HepG2 (cell line): ENCODE results near the gene PPARA. TPM values are rescaled to one million over a fixed set of nuclear protein-coding genes. Genes with fewer than 3 reads are reported as not detected.

Experiments used
- ATAC-seq: fragments of 200-7000 bp; cut with Tn5 transposase; 3 replicates; pipeline ENCODE4 v1.9.1; 2020; ENCODE audit warnings: mild to moderate bottlenecking, moderate library complexity
- BruUV-seq: library from RNA; stranded (reverse); fragments of 400-500 nt; replicated peaks from 2 replicates; lab custom pipeline; 2021; lab: Mats Ljungman, UMichigan
- CTCF ChIA-PET: fragments of 300-600 bp; formaldehyde crosslinking; extraction: SDS; loops from one replicate; lab custom pipeline; 2021; ENCODE audit warnings: low total read pairs, inconsistent platforms, low intra/inter-chr PET ratio; lab: Yijun Ruan, JAX
- POLR2A ChIA-PET: fragments of 350-600 bp; sonication (Branson Sonifier 250); formaldehyde crosslinking; loops from one replicate; lab custom pipeline; 2020; ENCODE audit warnings: antibody characterized with exemption, inconsistent platforms; lab: Yijun Ruan, JAX
- DNase-seq: peaks from one replicate; pipeline ENCODE4 v3.0.0-alpha.2; 2015; ENCODE audit warnings: low spot score
- FAIRE-seq: peaks from 3 replicates; lab custom pipeline; 2011; peaks lifted over from hg19 to GRCh38; lab: Jason Lieb, UNC
- H2AFZ ChIP-seq: one replicate; pipeline ENCODE4 v1.6.1; 2011; ENCODE audit warnings: low read length, inconsistent platforms
- H3K27ac ChIP-seq: fragments of 300-600 bp; 3 replicates; pipeline ENCODE4 v1.8.0; 2011; ENCODE audit warnings: mixed run types, mild to moderate bottlenecking, mixed read lengths, low read length, inconsistent platforms; ENCODE audit not compliant: insufficient read depth; ENCODE audit errors: extremely low read length
- H3K27me3 ChIP-seq, 2 experiments: fragments of 200-600 bp in 1 of 2; 2 replicates in 1 of 2; 3 replicates in 1 of 2; pipeline versions ENCODE4 v1.6.0 to v1.8.0; 2011; ENCODE audit warnings: low read length in 2 of 2, mild to moderate bottlenecking in 2 of 2, moderate library complexity in 2 of 2, inconsistent platforms in 1 of 2; ENCODE audit not compliant: insufficient read depth in 2 of 2, control insufficient read depth in 1 of 2
- H3K36me3 ChIP-seq, 2 experiments: fragments of 200-600 bp in 1 of 2; replicated peaks in 1 of 2; 2 replicates in 1 of 2; 3 replicates in 1 of 2; pipeline versions ENCODE4 v1.5.1 to v1.8.0; 2011; ENCODE audit warnings: low read length in 2 of 2, inconsistent platforms in 1 of 2; ENCODE audit not compliant: insufficient read depth in 2 of 2, control insufficient read depth in 1 of 2
- H3K4me1 ChIP-seq: 2 replicates; pipeline ENCODE4 v1.5.1; 2012; ENCODE audit warnings: low read length, inconsistent platforms; ENCODE audit not compliant: insufficient read depth
- H3K4me2 ChIP-seq: 2 replicates; pipeline ENCODE4 v1.6.0; 2011; ENCODE audit warnings: low read depth, low read length, inconsistent platforms
- H3K4me3 ChIP-seq, 3 experiments: fragments of 200-600 bp in 1 of 3; sonication (generic), shearing (Covaris generic) in 1 of 3; replicated peaks in 1 of 3; 2 replicates each; pipeline ENCODE4 v1.5.1; 2011 to 2016; ENCODE audit warnings: low read length in 3 of 3, inconsistent platforms in 2 of 3, low read depth in 2 of 3, mild to moderate bottlenecking in 2 of 3, control low read depth in 1 of 3, mixed read lengths in 1 of 3; ENCODE audit not compliant: insufficient read depth in 1 of 3
- H3K79me2 ChIP-seq: one replicate; pipeline ENCODE4 v1.6.1; 2011; ENCODE audit warnings: low read length, inconsistent platforms; ENCODE audit not compliant: insufficient read depth
- H3K9ac ChIP-seq: 2 replicates; pipeline ENCODE4 v1.6.0; 2011; ENCODE audit warnings: mild to moderate bottlenecking, low read depth, low read length, inconsistent platforms; ENCODE audit not compliant: insufficient read depth
- H3K9me3 ChIP-seq: 2 replicates; pipeline ENCODE4 v1.5.1; 2012; ENCODE audit warnings: mild to moderate bottlenecking, low read length
- H4K20me1 ChIP-seq: 2 replicates; pipeline ENCODE4 v1.6.0; 2011; ENCODE audit warnings: inconsistent platforms, mild to moderate bottlenecking, low read length, moderate library complexity; ENCODE audit not compliant: insufficient read depth
- AFF4 ChIP-seq: sonication (generic); formaldehyde crosslinking; IDR thresholded peaks from 2 replicates; pipeline ENCODE4 v1.4.0; 2020; ENCODE audit warnings: missing genetic modification reagents
- FOXP1 ChIP-seq, 2 experiments: fragments of 450-650 bp in 1 of 2; IDR thresholded peaks; 2 replicates each; pipeline ENCODE4 v1.6.1; 2017 to 2018; ENCODE audit warnings: antibody characterized with exemption in 1 of 2
- ISL2 ChIP-seq: sonication (generic); formaldehyde crosslinking; IDR thresholded peaks from 2 replicates; pipeline ENCODE4 v1.5.0; 2020; ENCODE audit warnings: missing genetic modification reagents
- ZNF569 ChIP-seq: sonication (generic); formaldehyde crosslinking; IDR thresholded peaks from 2 replicates; pipeline ENCODE4 v1.5.0; 2020; ENCODE audit warnings: mild to moderate bottlenecking, missing genetic modification reagents, moderate library complexity, borderline replicate concordance
- WGBS: methylation state at CpG from one replicate; pipeline ENCODE4 v1.1.6; 2017; ENCODE audit warnings: low lambda C conversion rate; 5-methylcytosine and 5-hydroxymethylcytosine counted together
- in situ Hi-C: cut with HindIII; loops from 2 replicates; pipeline ENCODE4 v1.10.0; 2017; ENCODE audit warnings: low pct_unique_long_range_greater_than_20kb; ENCODE audit not compliant: extremely low pct_ligation_motif_present
- intact Hi-C: fragments of 100-400 bp; cut with micrococcal nuclease; formaldehyde crosslinking; loops from one replicate; pipeline ENCODE4 v1.10.0; 2022; ENCODE audit not compliant: unreplicated experiment
- polyA plus RNA-seq, 8 experiments: library from polyadenylated mRNA; depleted of rRNA in 3 of 8; stranded (reverse) in 7 of 8; unstranded in 1 of 8; fragments of >200 nt; fragmentation: Illumina TruSeq in 4 of 8; extraction: Trizol in 4 of 8; gene quantifications; 2 replicates each; pipeline versions ENCODE4 v1.2.1 to v1.2.3, GENCODE V29; 2011 to 2016; ENCODE audit warnings: low read depth in 4 of 8, missing spikeins in 1 of 8, mixed read lengths in 1 of 8; ENCODE audit not compliant: insufficient read depth in 1 of 8
- total RNA-seq, 5 experiments: library from RNA; depleted of rRNA; stranded (reverse); fragments of >200 nt; fragmentation: Illumina TruSeq; extraction: Trizol; gene quantifications; 2 replicates each; pipeline ENCODE4 v1.2.3, GENCODE V29; 2016; ENCODE audit warnings: low read depth in 1 of 5

PPARA gene
- total and polyA plus RNA-seq, 2 of the 13 experiments (the other 11 are each of a cell fraction or from before 2014, with no cell fraction given) = 18.2 to 24.7 TPM

GRCh38 chr22:46113110-46113909 is 37.0 kb upstream of the PPARA start:
- WGBS = 78% methylated on average over 11 of the region's 25 CpGs
- Histone ChIP-seq H3K4me2 (no peak overlapping the region), H3K27ac (no peak overlapping the region), H4K20me1 (no peaks in the 10 kb centered on the region), H3K36me3 (no peaks in the 10 kb centered on the region), H3K4me3 (no peak overlapping the region), H3K4me1 (peaks cover 43% of the 10 kb centered on the region), H3K27me3 (peaks cover 0 to 23% of the 10 kb centered on the region in 2 experiments; a peak in 3 of 5 replicates), H3K79me2 (no peaks in the 10 kb centered on the region), H3K9me3 (no peaks in the 10 kb centered on the region), H3K9ac (no peak overlapping the region), H2AFZ (no peak overlapping the region)
- intact Hi-C loops = no loop called here
- ChIA-PET POLR2A (interaction anchor here (0.9 to 1.5 kb wide), 2 partner anchors 100 to 107 kb away, joined by 3 to 7 read pairs; no protein-coding TSS in a partner anchor), CTCF (no interaction called here)
- DNase-seq = no peak
- in situ Hi-C loops = loop anchor here (25.0 kb wide), 1 partner anchor 476 kb away; no protein-coding TSS in a partner anchor
- BruUV-seq = no TSS peak
- no peak for FAIRE-seq
- TF ChIP-seq AFF4 (CRISPR knock-in tag) (no peak), ISL2 (CRISPR knock-in tag) (no peak), ZNF569 (CRISPR knock-in tag) (no peak), FOXP1 (IDR thresholded peaks at IDR 0.05) (no peak), FOXP1 (CRISPR knock-in tag; IDR thresholded peaks at IDR 0.05) (no peak)
- no peak for ATAC-seq
